Stimulated activated CD8-positive, alpha-beta memory T cell treated with anti-CD3 and anti-CD28 coated beads, Interleukin-15, amount 100 ng/mL, for 4 hours (primary cell): ENCODE results near the gene L3HYPDH.

Experiments used
- DNase-seq, 2 donors: peaks; one replicate each; pipeline ENCODE4 v3.0.0-alpha.2; 2020; ENCODE audit warnings: low read depth in 2 of 2

The L3HYPDH gene

GRCh38 chr14:59483819-59484638 is at the start of gene L3HYPDH, which contains the start of gene JKAMP:
Gene L3HYPDH, minus strand, starts transcription at chr14:59484408. Its CDS starts 92 bp downstream, at chr14:59484316.
Gene JKAMP, plus strand, starts transcription at chr14:59484517. Its CDS starts 73 bp downstream, at chr14:59484590.
- DNase-seq = peak; percentile 95 to 96

- DNase-seq = no peak
These were observed 48.2 kb upstream of the L3HYPDH start for GRCh38 chr14:59532419-59532818.

DNA sequence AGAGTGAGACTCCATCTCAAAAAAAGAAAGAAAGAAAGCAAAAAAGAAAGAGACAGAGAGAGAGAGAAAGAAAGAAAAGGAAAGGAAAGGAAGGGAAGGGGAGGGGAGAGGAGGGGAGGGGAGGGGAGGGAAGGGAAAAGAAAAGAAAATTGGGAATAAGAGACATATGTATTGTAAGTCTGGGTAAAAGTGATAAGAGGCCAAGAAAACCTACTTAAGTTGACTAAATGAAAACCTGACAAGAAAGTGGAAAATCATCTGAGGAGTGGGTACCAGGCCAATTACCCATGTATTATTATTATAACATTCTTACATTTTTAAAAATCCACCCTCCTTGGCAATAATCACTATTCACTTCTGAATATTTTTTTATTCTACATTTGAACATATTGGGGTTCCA is 46.1 kb upstream of the L3HYPDH start:
- no peak for DNase-seq

DNA sequence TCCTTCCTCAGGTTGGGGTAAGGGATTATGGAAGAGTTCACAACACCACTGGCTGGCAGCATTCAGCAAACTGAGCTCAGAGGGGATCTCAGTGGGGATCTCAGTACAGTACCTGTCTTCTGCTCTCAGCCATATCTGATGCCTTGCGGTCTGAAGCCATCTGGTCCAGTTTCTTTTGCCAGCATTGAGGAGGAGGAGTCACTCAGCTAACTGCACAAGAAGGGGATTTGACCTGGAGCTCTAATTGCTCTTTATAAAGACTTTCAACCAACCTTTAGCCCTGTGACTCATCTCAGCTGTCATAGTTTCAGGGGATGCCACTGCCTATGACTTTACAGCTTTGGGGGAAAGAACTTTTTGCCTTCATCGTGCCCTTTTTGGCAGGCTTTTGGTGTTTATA is 45.0 kb upstream of the L3HYPDH start:
- DNase-seq = no peak

DNA sequence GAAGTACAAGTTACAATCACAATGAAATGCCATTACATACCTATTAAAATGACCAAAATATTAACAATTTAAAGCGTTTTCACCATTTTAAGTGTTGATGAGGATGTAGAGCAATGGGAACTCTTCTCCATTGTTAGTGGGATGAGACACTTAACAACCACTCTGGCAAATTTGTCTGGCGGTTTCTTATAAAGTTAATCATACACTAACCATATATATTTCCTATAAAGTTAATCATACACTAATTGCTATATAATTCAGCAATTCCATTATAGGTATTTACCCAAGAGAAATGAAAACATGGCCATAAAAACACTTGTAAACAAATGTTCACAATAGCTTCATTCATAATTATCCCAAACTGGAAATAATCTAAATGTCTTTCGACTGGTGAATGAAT is 36.0 kb upstream of the L3HYPDH start:
- no peak for DNase-seq

GRCh38 chr14:59511916-59512575 is 27.8 kb upstream of the L3HYPDH start:
- DNase-seq = no peak

GRCh38 chr14:59510966-59511365 is 26.8 kb upstream of the L3HYPDH start:
- no peak for DNase-seq

DNA sequence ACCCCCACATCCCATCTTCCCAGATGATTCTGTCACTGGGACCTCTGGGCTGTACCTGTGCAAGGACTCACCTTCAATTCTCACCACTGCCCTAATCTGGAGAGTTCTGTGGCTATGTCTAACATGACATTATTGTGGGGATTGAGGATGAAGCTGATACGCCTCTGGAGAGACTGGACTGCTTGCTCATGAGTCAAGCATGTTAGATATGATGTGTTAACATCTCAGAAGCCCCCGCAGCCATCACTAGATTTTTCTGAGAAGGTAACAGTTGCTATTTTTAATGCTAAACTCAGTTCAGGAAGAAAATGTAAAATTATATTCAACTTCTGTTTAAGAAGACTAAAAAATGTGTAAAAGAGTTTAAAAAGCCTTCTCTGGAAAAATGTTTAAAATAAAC is 25.8 kb upstream of the L3HYPDH start:
- no peak for DNase-seq

- DNase-seq = no peak
These were observed 24.9 kb upstream of the L3HYPDH start for GRCh38 chr14:59509101-59509500.

DNA sequence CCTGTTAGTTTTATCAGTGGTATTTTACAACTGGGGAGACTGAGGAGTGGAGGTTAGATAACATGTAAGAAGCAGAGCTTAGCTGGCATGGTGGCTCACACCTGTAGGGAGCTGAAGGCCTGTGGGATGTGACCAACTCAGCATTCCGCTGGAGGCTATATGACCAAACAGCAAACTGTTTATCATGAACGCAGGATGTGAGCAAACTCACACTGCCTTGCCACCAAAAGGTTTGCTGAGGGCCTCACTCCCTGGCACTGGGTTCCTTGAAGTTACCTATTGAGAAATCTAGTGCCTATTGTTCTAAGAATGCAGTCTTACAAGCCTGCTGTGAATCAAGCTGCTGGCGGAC is 23.5 kb upstream of the L3HYPDH start:
- DNase-seq = no peak

GRCh38 chr14:59507063-59507751 is 23.0 kb upstream of the L3HYPDH start:
- DNase-seq = no peak

- no peak for DNase-seq
These were observed 19.0 kb upstream of the L3HYPDH start for GRCh38 chr14:59503256-59503655.

DNA sequence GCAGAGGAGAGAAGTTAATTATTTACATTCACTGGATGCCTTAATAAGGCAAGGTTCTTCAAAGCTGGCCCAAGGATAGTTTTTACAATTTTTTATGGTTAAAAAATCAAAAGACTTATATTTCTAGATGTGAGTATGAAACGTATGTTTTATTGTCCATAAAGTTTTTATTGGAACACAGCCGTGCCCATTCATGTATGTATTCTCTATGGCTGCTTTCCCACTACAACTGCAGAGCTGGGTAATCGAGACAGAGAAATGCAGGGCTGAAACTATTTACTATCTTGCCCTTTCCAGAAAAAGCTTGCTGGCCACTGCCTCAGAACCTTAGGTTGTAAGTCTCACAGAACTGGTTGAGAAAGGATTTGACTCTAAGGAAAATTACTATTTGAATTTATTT is 16.5 kb upstream of the L3HYPDH start:
- no peak for DNase-seq

DNA sequence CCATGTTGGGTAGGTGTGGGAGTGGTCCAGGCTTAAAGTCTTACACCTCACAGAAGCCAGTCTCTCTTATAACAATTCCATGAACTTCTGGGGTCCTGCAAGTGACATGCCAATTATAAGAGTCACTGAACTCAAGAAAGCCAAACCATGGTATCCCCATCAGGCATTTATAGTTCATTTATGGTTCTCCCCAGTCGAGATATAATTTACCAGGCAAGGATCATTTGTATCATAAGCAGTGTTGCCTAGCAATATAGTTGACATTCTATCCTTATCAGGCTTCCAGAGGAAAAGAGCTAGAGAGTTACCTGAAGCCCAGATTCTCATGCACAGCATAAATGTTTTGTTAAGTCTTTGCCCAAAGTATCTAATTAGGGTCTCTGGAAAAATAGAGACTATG is 8.2 kb upstream of the L3HYPDH start:
- DNase-seq = no peak

GRCh38 chr14:59490756-59491155 is 6.5 kb upstream of the L3HYPDH start:
- no peak for DNase-seq

DNA sequence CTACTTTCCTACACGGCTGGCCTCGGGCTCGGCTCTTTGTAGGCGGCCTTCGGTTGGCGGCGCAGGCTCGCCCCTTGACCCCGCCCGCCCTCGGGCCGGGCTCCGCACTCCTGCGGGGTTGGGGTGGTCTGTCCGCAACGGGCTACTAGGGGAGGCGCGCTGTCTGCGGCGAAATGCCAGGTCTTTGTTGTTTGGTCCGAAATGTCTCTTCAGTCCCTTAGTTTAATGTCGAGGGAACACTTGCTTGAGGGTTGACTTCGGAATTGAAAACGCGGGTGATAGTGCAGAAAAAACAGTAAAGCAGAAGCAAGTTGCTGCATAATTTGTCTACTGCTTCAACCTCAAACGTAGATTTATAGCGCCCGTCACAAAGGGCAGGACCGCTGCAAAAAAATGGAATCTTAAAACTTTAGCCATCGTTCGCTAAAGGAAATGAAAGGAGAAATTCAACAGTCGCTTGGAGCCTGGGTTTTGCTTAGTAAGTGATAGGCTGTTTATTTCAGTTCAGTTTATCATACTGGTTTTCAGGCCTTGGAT is 499 bp upstream of the L3HYPDH start:
- DNase-seq = no peak

DNA sequence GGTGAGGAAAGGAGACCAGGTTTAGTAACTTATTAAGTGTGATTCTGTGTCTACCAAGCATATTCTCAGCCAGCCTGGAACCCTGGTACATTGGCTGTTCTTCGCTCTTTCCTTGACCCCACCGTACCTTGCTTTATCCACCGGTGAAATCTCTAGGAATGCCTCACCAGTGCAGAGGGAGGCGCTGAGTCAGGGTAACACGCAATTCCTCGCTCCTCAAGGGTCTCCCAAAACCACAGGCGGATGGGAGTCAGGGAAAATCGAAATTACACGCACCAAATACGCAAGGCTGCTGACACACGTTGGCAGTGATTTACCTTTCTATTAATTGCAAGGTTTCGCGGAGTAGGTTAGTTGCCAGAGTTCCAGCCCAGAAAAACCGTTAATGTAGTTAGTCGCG is 845 bp downstream of the L3HYPDH start:
- DNase-seq = no peak

- DNase-seq = no peak
These were observed 1.5 kb downstream of the L3HYPDH start for GRCh38 chr14:59482541-59483331.

DNA sequence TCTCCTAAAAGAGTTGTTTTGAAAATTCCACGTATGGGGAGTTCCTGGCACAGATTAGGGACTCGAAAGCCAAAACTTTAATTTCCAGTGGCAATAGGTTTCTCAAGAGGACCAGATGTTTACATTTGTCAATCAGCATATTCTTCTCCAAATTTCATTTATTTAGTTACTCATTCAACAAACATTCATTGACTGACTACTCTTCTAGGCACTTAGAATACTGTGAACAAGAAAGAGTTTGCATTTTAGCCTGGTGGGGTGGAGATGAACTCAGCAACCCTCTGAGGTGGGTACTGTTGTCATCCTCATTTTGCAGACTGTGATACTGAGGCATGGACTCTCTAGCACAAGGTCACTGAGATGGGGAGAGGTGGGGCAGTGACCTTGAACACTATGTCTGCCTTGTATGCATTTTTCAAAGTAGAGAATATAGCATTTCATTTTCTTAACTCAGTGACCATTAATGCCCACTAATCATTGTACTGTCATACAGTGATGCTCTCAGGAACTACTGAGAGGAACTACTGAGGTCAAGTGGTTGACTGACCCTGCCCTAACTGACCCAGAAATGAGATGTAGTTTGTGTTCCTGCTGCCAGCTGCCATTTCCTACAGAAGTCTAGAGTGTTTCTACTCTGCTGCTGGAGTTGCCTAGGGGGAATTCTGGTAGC is 2.2 kb downstream of the L3HYPDH start:
- DNase-seq = no peak

GRCh38 chr14:59481407-59481806 is 2.8 kb downstream of the L3HYPDH start:
- no peak for DNase-seq

- DNase-seq = no peak
These were observed 4.0 kb downstream of the L3HYPDH start for GRCh38 chr14:59480166-59480565.
